ENCODE data around the gene SCAPER.

The SCAPER gene

GRCh38 chr15:76337059-76337695, 568.0 kb downstream of the SCAPER start:
- H3K4me3 ChIP-seq (ENCODE audit: low read depth in 1 of 2, low read length in 1 of 2), result peak overlapping the region; percentile 71 to 89
- H3K27ac ChIP-seq, result peak overlapping the region; percentile 88
- H3K9me3 ChIP-seq, result peaks cover 2% of the 10 kb centered on the region
- TF ChIP-seq CTCF (IDR thresholded peaks at IDR 0.05), result no peak
- H3K4me1 ChIP-seq (ENCODE audit: control insufficient read depth in 1 of 2, insufficient read depth in 1 of 2, low read depth in 1 of 2, low read length in 1 of 2), result peaks cover 70 to 73% of the 10 kb centered on the region in 2 experiments
- peaks cover 93% of the 10 kb centered on the region for H3K27me3 ChIP-seq
- H3K36me3 ChIP-seq, result peaks cover 12% of the 10 kb centered on the region

GRCh38 chr15:76336254-76337058, 568.7 kb downstream of the SCAPER start, which contains the start of gene ISL2:
TSS of gene ISL2 (plus strand) at chr15:76336773. CDS start at chr15:76336884, 111 bp downstream.
- H3K9me3 ChIP-seq, result no peaks in the 10 kb centered on the region
- H3K27ac ChIP-seq, result peak within 1 kb of the TSS; percentile 88
- peaks cover 63 to 66% of the 10 kb centered on the region in 2 experiments for H3K4me1 ChIP-seq (ENCODE audit: control insufficient read depth in 1 of 2, insufficient read depth in 1 of 2, low read depth in 1 of 2, low read length in 1 of 2)
- H3K27me3 ChIP-seq, result peaks cover 89% of the 10 kb centered on the region
- H3K4me3 ChIP-seq (ENCODE audit: low read depth in 1 of 2, low read length in 1 of 2), result peak within 1 kb of the TSS; percentile 71 to 89
- TF ChIP-seq CTCF (IDR thresholded peaks at IDR 0.05), result peak; percentile 16
- H3K36me3 ChIP-seq, result peaks cover 7% of the 10 kb centered on the region

GRCh38 chr15:76335307-76336253, 569.6 kb downstream of the SCAPER start:
- TF ChIP-seq CTCF (IDR thresholded peaks at IDR 0.05), result no peak
- H3K27ac ChIP-seq, result peak overlapping the region; percentile 88
- H3K27me3 ChIP-seq, result peaks cover 89% of the 10 kb centered on the region
- H3K4me3 ChIP-seq (ENCODE audit: low read depth in 1 of 2, low read length in 1 of 2), result peak overlapping the region; percentile 71 to 89
- H3K36me3 ChIP-seq, result peaks cover 4% of the 10 kb centered on the region
- no peaks in the 10 kb centered on the region for H3K9me3 ChIP-seq
- H3K4me1 ChIP-seq (ENCODE audit: control insufficient read depth in 1 of 2, insufficient read depth in 1 of 2, low read depth in 1 of 2, low read length in 1 of 2), result peaks cover 56 to 58% of the 10 kb centered on the region in 2 experiments

GRCh38 chr15:76334438-76335306, 570.5 kb downstream of the SCAPER start:
- Histone ChIP-seq H3K27me3 (peaks cover 87% of the 10 kb centered on the region), H3K36me3 (peaks cover 4% of the 10 kb centered on the region), H3K4me3 (ENCODE audit: low read depth in 1 of 2, low read length in 1 of 2) (peak overlapping the region; percentile 71 to 89), H3K9me3 (no peaks in the 10 kb centered on the region), H3K27ac (peak overlapping the region; percentile 88), H3K4me1 (ENCODE audit: control insufficient read depth in 1 of 2, insufficient read depth in 1 of 2, low read depth in 1 of 2, low read length in 1 of 2) (peaks cover 47 to 48% of the 10 kb centered on the region in 2 experiments)
- no peak for TF ChIP-seq CTCF (IDR thresholded peaks at IDR 0.05)

All from neutrophil (primary cell).